GM12878 (cell line): ENCODE results near the gene MRNIP. TPM values are rescaled to one million over a fixed set of nuclear protein-coding genes. Genes with fewer than 3 reads are reported as not detected.

Source experiments
- BACH1 ChIP-seq: fragments of 450-650 bp; IDR thresholded peaks from 2 replicates; pipeline ENCODE4 v1.6.1; 2017; ENCODE audit warnings: mild to moderate bottlenecking, borderline replicate concordance
- BHLHE40 ChIP-seq, 2 experiments: fragments of 450-650 bp in 1 of 2; IDR thresholded peaks; 2 replicates each; pipeline ENCODE4 v1.6.1; 2011 to 2017; ENCODE audit warnings: low read depth in 2 of 2, borderline replicate concordance in 1 of 2, improper control_type of control experiment in 1 of 2, low read length in 1 of 2, mild to moderate bottlenecking in 1 of 2
- CHD1 ChIP-seq: IDR thresholded peaks from 2 replicates; pipeline ENCODE4 v1.6.1; 2012; ENCODE audit warnings: low read depth, low read length, improper control_type of control experiment
- CHD4 ChIP-seq: fragments of 200-600 bp; sonication (generic); IDR thresholded peaks from 2 replicates; pipeline ENCODE4 v1.6.1; 2016; ENCODE audit warnings: mild to moderate bottlenecking
- CREB1 ChIP-seq: IDR thresholded peaks from 2 replicates; pipeline ENCODE4 v1.6.1; 2012; ENCODE audit warnings: low read depth, mild to moderate bottlenecking, inconsistent platforms
- ELK1 ChIP-seq: IDR thresholded peaks from 2 replicates; pipeline ENCODE4 v1.6.1; 2012; ENCODE audit warnings: low read depth, low read length, improper control_type of control experiment
- FOXK2 ChIP-seq: fragments of 450-650 bp; IDR thresholded peaks from 2 replicates; pipeline ENCODE4 v1.6.1; 2017; ENCODE audit warnings: mild to moderate bottlenecking, moderate library complexity
- HDAC2 ChIP-seq: fragments of 200-600 bp; sonication (generic); IDR thresholded peaks from 2 replicates; pipeline ENCODE4 v1.6.1; 2017
- HDGF ChIP-seq: fragments of 450-650 bp; IDR thresholded peaks from 2 replicates; pipeline ENCODE4 v1.6.1; 2016; ENCODE audit warnings: antibody characterized with exemption
- HSF1 ChIP-seq: fragments of 150-350 bp; IDR thresholded peaks from 2 replicates; pipeline ENCODE4 v1.6.1; 2014; ENCODE audit warnings: mild to moderate bottlenecking, low read depth, low read length
- IKZF2 ChIP-seq, 2 experiments: fragments of 450-650 bp; IDR thresholded peaks; 2 replicates each; pipeline ENCODE4 v1.6.1; 2017; ENCODE audit warnings: mild to moderate bottlenecking in 2 of 2, moderate library complexity in 2 of 2
- JUNB ChIP-seq: IDR thresholded peaks from 2 replicates; pipeline ENCODE4 v1.6.1; 2016; ENCODE audit warnings: antibody characterized with exemption, mild to moderate bottlenecking
- MLLT1 ChIP-seq: fragments of 450-650 bp; IDR thresholded peaks from 2 replicates; pipeline ENCODE4 v1.6.1; 2016; ENCODE audit warnings: mild to moderate bottlenecking
- MXI1 ChIP-seq: fragments of 150-350 bp; IDR thresholded peaks from 2 replicates; pipeline ENCODE4 v1.6.1; 2011; ENCODE audit warnings: low read depth, mild to moderate bottlenecking, inconsistent platforms, low read length, improper control_type of control experiment
- NBN ChIP-seq: fragments of 450-650 bp; IDR thresholded peaks from 2 replicates; pipeline ENCODE4 v1.6.1; 2016
- POLR2A ChIP-seq: IDR thresholded peaks from 2 replicates; pipeline ENCODE4 v1.6.1; 2011; ENCODE audit warnings: low read depth, mild to moderate bottlenecking, low read length
- POLR2AphosphoS2 ChIP-seq: IDR thresholded peaks from 2 replicates; pipeline ENCODE4 v1.6.1; 2011; ENCODE audit warnings: low read depth, mild to moderate bottlenecking, low read length, improper control_type of control experiment, moderate library complexity
- POLR2AphosphoS5 ChIP-seq: IDR thresholded peaks from 2 replicates; pipeline ENCODE4 v1.6.1; 2011; ENCODE audit warnings: mild to moderate bottlenecking, low read length, inconsistent platforms
- RAD21 ChIP-seq: IDR thresholded peaks from 2 replicates; pipeline ENCODE4 v1.6.1; 2011; ENCODE audit warnings: mild to moderate bottlenecking, low read depth, low read length, moderate library complexity; ENCODE audit not compliant: insufficient read depth
- RELA ChIP-seq: fragments of 450-650 bp; IDR thresholded peaks from 2 replicates; pipeline ENCODE4 v1.8.0; 2014; ENCODE audit warnings: borderline replicate concordance; ENCODE audit not compliant: partially characterized antibody
- SKIL ChIP-seq: fragments of 450-650 bp; IDR thresholded peaks from 2 replicates; pipeline ENCODE4 v1.6.1; 2017; ENCODE audit warnings: mild to moderate bottlenecking, low read depth, inconsistent platforms; ENCODE audit not compliant: poor library complexity, severe bottlenecking
- SMAD5 ChIP-seq: IDR thresholded peaks from 2 replicates; pipeline ENCODE4 v1.6.1; 2016; ENCODE audit warnings: antibody characterized with exemption, low read depth
- ZNF207 ChIP-seq: fragments of 450-650 bp; IDR thresholded peaks from 2 replicates; pipeline ENCODE4 v1.6.1; 2014; ENCODE audit warnings: antibody characterized with exemption, mild to moderate bottlenecking, borderline replicate concordance
- polyA plus RNA-seq, 11 experiments: library from polyadenylated mRNA; depleted of rRNA in 4 of 11; unstranded in 6 of 11; stranded (reverse) in 5 of 11; fragments of >200 nt; fragmentation: Nextera tagmentation in 4 of 11; fragmentation: Illumina TruSeq in 1 of 11; extraction: Ambion mirVana in 4 of 11; extraction: Trizol in 1 of 11; gene quantifications; 1 replicate in 1 of 11; 2 replicates in 10 of 11; pipeline versions ENCODE4 v1.2.1 to v1.2.3, GENCODE V29; 2011 to 2016; ENCODE audit warnings: inconsistent platforms in 2 of 11, missing spikeins in 2 of 11, low read depth in 1 of 11
- total RNA-seq, 4 experiments: library from RNA; depleted of rRNA in 3 of 4; stranded (reverse); fragments of >200 nt in 3 of 4; fragmentation: Illumina TruSeq in 1 of 4; extraction: Trizol in 1 of 4; gene quantifications; 2 replicates each; pipeline versions ENCODE4 v1.2.1 to v1.2.3, GENCODE V29; 2013 to 2021

The MRNIP gene
- total and polyA plus RNA-seq, 10 of the 15 experiments (the other 5 are each of a cell fraction or from before 2014, with no cell fraction given): 2.4 to 30.4 (median 13.1) TPM

GRCh38 chr5:179836225-179837019 is 22.2 kb downstream of the MRNIP start (continued):
- TF ChIP-seq HDAC2 (no peak), ELK1 (no peak), CHD4 (no peak), FOXK2 (no peak), HSF1 (no peak), HDGF (peak; percentile 76; the same call in 1 of the 2 replicates), BHLHE40 (IDR thresholded peaks at IDR 0.05; ENCODE audit: borderline replicate concordance in 1 of 2, low read depth in 2 of 2, low read length in 1 of 2) (0 out of 4 replicates have a peak, but pooled peaks of 1 of the 2 experiments have one; percentile 11), ZNF207 (no peak), CREB1 (no peak), JUNB (no peak), RELA (no peak), POLR2A (peak; percentile 59), MXI1 (no peak), CHD1 (no peak), RAD21 (peak; percentile 28; the same call in 1 of the 2 replicates), BACH1 (0 out of 2 replicates have a peak, but pooled peaks have one; percentile 43), MLLT1 (peak; percentile 83), POLR2AphosphoS2 (peak; percentile 82), SKIL (no peak), NBN (0 out of 2 replicates have a peak, but pooled peaks have one; percentile 28), IKZF2 (IDR thresholded peaks at IDR 0.05) (no peak), POLR2AphosphoS5 (peak; percentile 60; the same call in 1 of the 2 replicates), SMAD5 (no peak)
- TF ChIP-seq, all 136 proteins: peak for 11
